Right atrium auricular region (tissue), 2 donors: ENCODE data around the gene LSR. TPM values are rescaled to one million over a fixed set of nuclear protein-coding genes. Genes with fewer than 3 reads are reported as not detected.

ENCODE experiments used
- DNase-seq: peaks from one replicate; pipeline ENCODE4 v3.0.0-alpha.2; 2019; ENCODE audit warnings: low spot score
- H3K27ac ChIP-seq, 2 donors: fragments of 200-600 bp; sonication (generic); 1 replicate in 1 of 2; 2 replicates in 1 of 2; pipeline ENCODE4 v1.5.1; 2016 to 2019
- H3K27me3 ChIP-seq, 2 donors: fragments of 200-600 bp; sonication (generic); one replicate each; pipeline versions ENCODE4 v1.5.1 to v1.6.0; 2017 to 2019
- H3K36me3 ChIP-seq: fragments of 200-600 bp; sonication (generic); one replicate; pipeline ENCODE4 v1.5.1; 2016
- H3K4me1 ChIP-seq, 2 donors: fragments of 200-600 bp; sonication (generic); one replicate each; pipeline versions ENCODE4 v1.5.1 to v1.6.0; 2017 to 2019
- H3K4me3 ChIP-seq, 2 donors: fragments of 200-600 bp; sonication (generic); 1 replicate in 1 of 2; 2 replicates in 1 of 2; pipeline ENCODE4 v1.5.1; 2017 to 2019; ENCODE audit warnings: mild to moderate bottlenecking in 1 of 2, moderate library complexity in 1 of 2
- H3K9me3 ChIP-seq, 2 donors: fragments of 200-600 bp; sonication (generic); one replicate each; pipeline ENCODE4 v1.5.1; 2019
- total RNA-seq, 2 donors: library from RNA; depleted of rRNA; stranded (reverse); fragments of >200 nt; gene quantifications; one replicate each; pipeline ENCODE4 v1.1.0, GENCODE V29; 2016
- TF ChIP-seq, protein P1 (sequence below), 2 donors: fragments of 200-600 bp; sonication (generic); IDR thresholded peaks; one replicate each; pipeline ENCODE4 v1.5.1; 2019; ENCODE audit warnings: antibody characterized with exemption in 2 of 2

Gene LSR
- total RNA-seq, 2 donors from 2014 or later, result 7.6 to 20.1 TPM

DNA sequence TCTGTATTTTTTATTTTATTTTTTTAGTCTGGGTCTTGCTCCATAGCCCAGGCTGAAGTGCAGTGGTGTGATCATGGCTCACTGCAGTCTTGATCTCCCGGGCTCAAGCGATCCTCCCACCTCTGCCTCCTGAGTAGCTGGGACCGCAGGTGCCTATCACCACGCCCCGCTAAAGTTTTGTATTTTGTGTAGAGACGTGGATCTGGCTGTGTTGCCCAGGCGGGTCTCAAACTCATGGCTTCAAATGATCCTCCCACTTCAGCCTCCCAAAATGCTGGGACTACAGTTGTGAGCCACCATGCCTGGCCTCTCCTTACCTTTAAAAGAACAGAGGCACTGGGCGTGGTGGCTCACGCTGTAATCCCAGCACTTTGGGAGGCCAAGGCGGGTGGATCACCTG lies 38.9 kb downstream of the LSR start:
- no peaks in the 10 kb centered on the region for H3K27me3 ChIP-seq
- no peak overlapping the region for H3K4me3 ChIP-seq
- H3K9me3 ChIP-seq, result no peaks in the 10 kb centered on the region
- TF ChIP-seq, protein P1, sequence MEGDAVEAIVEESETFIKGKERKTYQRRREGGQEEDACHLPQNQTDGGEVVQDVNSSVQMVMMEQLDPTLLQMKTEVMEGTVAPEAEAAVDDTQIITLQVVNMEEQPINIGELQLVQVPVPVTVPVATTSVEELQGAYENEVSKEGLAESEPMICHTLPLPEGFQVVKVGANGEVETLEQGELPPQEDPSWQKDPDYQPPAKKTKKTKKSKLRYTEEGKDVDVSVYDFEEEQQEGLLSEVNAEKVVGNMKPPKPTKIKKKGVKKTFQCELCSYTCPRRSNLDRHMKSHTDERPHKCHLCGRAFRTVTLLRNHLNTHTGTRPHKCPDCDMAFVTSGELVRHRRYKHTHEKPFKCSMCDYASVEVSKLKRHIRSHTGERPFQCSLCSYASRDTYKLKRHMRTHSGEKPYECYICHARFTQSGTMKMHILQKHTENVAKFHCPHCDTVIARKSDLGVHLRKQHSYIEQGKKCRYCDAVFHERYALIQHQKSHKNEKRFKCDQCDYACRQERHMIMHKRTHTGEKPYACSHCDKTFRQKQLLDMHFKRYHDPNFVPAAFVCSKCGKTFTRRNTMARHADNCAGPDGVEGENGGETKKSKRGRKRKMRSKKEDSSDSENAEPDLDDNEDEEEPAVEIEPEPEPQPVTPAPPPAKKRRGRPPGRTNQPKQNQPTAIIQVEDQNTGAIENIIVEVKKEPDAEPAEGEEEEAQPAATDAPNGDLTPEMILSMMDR (IDR thresholded peaks at IDR 0.05), result no peak
- H3K4me1 ChIP-seq, result no peaks in the 10 kb centered on the region
- no peaks in the 10 kb centered on the region for H3K36me3 ChIP-seq
- DNase-seq, result no peak
- no peak overlapping the region for H3K27ac ChIP-seq

DNA sequence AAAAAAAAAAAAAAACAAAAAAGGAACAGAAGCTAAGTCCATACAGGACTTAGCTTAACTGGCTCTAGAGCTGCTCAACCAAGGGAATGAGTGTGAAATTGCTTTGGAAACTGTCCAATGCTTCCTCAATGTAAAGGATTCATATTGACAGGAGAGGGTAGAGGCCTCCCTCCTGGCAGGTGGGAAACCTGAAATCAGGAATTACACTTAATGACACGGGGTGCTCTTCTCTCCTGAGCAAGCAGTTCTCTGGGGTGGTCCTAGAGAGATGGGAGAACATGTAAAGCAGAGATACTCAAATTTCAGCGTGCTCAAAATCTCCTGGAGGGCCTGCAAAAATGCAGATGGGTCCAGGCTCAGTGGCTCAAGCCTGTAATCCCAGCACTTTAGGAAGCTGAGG lies 39.5 kb downstream of the LSR start:
- no peaks in the 10 kb centered on the region for H3K27me3 ChIP-seq
- no peaks in the 10 kb centered on the region for H3K4me1 ChIP-seq
- H3K27ac ChIP-seq, result no peak overlapping the region
- no peak for DNase-seq
- H3K9me3 ChIP-seq, result no peaks in the 10 kb centered on the region
- TF ChIP-seq, protein P1 (IDR thresholded peaks at IDR 0.05), result no peak
- no peaks in the 10 kb centered on the region for H3K36me3 ChIP-seq
- no peak overlapping the region for H3K4me3 ChIP-seq

DNA sequence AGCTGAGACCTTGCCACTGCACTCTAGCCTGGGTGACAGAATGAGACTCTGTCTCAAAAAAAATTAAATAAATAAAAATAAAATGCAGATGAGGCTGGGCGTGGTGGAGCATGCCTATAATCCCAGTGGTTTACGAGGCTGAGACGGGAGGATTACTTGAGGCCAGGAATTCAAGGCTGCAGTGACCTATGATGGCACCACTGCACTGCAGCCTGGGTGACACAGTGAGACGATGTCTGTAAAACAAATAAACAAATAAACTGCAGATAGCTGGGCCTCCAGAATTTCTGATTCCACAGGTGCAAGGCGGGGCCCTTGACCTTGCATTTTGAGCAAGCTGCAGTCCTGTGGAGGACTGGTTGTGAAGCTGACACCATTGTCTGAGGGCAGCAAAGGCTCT lies 40.1 kb downstream of the LSR start:
- no peak for DNase-seq
- Histone ChIP-seq H3K9me3 (no peaks in the 10 kb centered on the region), H3K27me3 (no peaks in the 10 kb centered on the region), H3K4me3 (no peak overlapping the region), H3K4me1 (no peaks in the 10 kb centered on the region), H3K27ac (no peak overlapping the region), H3K36me3 (no peaks in the 10 kb centered on the region)
- TF ChIP-seq, protein P1 (IDR thresholded peaks at IDR 0.05), result no peak

DNA sequence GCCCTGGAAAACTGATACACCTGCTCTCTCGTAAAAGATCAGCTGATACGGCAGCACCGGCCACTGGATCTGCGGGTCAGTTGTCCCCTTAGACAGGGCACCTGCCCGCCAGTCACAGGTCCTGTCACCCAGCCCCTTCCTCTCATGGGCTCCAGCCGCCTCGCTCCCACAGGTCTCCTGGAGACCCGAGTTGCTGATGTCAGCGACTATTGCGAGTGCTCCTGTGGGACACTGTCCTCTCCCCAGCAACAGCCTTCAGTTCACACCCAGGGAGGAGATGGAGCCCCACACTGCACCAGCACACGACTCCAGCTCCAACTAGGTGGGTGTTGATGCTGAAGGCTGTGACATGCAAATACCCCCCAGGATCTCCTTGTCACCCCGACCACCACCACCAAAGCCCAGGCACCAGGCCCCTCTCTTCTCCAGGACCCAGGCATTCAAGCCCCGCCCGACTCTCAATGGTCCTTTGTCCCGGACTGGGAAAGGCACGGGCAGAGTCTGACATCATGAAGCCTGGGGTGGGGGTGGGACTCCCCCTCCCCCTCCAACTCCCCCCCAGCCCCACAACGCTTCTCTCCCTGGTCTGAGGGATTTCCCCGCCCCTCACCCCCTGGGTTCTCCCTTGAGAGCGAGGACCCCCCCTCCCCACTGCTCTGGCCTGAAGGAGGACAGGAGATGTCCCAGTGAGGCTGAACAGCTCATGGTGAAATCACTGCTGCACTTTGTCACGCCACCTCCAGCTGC lies 41.8 kb downstream of the LSR start:
- Histone ChIP-seq H3K4me3 (no peak overlapping the region), H3K27me3 (no peaks in the 10 kb centered on the region)

DNA sequence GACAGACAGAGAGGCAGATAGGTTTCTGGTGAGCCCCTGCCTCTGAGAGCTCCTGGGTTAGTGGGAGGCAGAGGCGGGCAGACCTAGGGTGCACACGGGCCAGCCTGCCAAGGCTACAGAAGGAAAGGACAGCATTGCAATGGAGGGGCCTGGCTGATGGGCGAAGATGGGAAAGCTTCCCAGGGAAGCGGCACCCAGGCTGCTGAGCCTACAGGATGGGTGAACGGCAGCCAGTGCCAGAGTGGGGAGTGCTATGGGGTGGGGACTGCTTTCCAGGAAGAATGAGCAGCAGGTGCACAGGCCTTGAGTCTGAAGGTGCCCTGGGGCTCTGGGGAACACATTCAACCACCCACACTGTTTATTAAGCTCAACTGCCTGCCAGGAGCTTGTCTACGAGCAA lies 42.5 kb downstream of the LSR start:
- no peak for DNase-seq
- no peaks in the 10 kb centered on the region for H3K4me1 ChIP-seq
- H3K9me3 ChIP-seq, result no peaks in the 10 kb centered on the region
- H3K4me3 ChIP-seq, result no peak overlapping the region
- no peak overlapping the region for H3K27ac ChIP-seq
- no peaks in the 10 kb centered on the region for H3K27me3 ChIP-seq
- TF ChIP-seq, protein P1 (IDR thresholded peaks at IDR 0.05), result no peak
- no peaks in the 10 kb centered on the region for H3K36me3 ChIP-seq

More for the DNA sequence above, 41.8 kb downstream of the LSR start:
- TF ChIP-seq, protein P1 (IDR thresholded peaks at IDR 0.05), result no peak
- DNase-seq, result no peak
- Histone ChIP-seq H3K4me1 (no peaks in the 10 kb centered on the region), H3K27ac (no peak overlapping the region), H3K36me3 (no peaks in the 10 kb centered on the region), H3K9me3 (no peaks in the 10 kb centered on the region)

DNA sequence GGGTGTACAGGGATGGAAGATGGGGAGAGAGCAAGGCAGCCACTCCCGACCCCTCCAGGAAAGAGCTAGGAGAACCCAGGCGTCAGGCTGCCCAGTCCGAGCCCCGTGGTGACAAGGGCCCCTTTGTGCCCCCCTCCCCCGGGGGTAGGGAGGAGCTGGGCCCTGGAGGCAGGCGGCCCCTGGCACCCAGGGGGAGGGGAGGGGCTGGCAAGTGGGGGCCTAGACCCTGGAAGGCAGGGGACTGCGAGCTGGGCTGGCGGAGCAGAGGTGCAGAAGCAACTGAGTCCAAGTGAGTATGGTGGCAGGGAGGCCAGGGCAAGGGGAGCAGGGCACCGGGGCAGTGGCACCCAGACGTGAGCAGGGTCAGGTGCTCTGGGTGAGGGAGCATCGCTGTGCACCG lies 43.1 kb downstream of the LSR start, which contains the start of gene MAG:
Gene MAG (plus strand): TSS at position 246 of the 400 bp plus-strand sequence. CDS start 3,248 bp downstream, outside the sequence.
- no peak for DNase-seq
- TF ChIP-seq, protein P1 (IDR thresholded peaks at IDR 0.05), result no peak
- Histone ChIP-seq H3K4me3 (no peak within 1 kb of the TSS), H3K27ac (no peak within 1 kb of the TSS), H3K36me3 (no peaks in the 10 kb centered on the region), H3K4me1 (no peaks in the 10 kb centered on the region), H3K27me3 (no peaks in the 10 kb centered on the region), H3K9me3 (no peaks in the 10 kb centered on the region)
